GM23248 (cell line): ENCODE data around the gene ACSF3. TPM values are rescaled to one million over a fixed set of nuclear protein-coding genes. Genes with fewer than 3 reads are reported as not detected.

Experiments used
- DNase-seq: peaks from one replicate; pipeline ENCODE4 v3.0.0-alpha.2; 2015
- H2AFZ ChIP-seq: fragments of 200-600 bp; sonication (generic); 2 replicates; pipeline ENCODE4 v1.6.1; 2016; ENCODE audit warnings: antibody characterized with exemption
- H3F3A ChIP-seq: fragments of 200-600 bp; sonication (generic); 2 replicates; pipeline ENCODE4 v1.6.1; 2016; ENCODE audit warnings: mild to moderate bottlenecking, antibody characterized with exemption, mixed run types; ENCODE audit not compliant: insufficient read depth
- H3K27ac ChIP-seq: fragments of 200-600 bp; sonication (generic); 2 replicates; pipeline ENCODE4 v1.5.1; 2016; ENCODE audit warnings: mild to moderate bottlenecking
- H3K27me3 ChIP-seq: fragments of 200-600 bp; sonication (generic); replicated peaks from 2 replicates; pipeline ENCODE4 v1.6.1; 2016; ENCODE audit warnings: mild to moderate bottlenecking; ENCODE audit not compliant: insufficient read depth
- H3K36me3 ChIP-seq: fragments of 200-600 bp; sonication (generic); 2 replicates; pipeline ENCODE4 v1.6.1; 2016; ENCODE audit warnings: low read depth, mild to moderate bottlenecking
- H3K4me1 ChIP-seq: fragments of 200-600 bp; sonication (generic); 2 replicates; pipeline ENCODE4 v1.6.1; 2016; ENCODE audit warnings: mild to moderate bottlenecking; ENCODE audit not compliant: insufficient read depth
- H3K4me2 ChIP-seq: fragments of 200-600 bp; sonication (generic); one replicate; pipeline ENCODE4 v1.6.1; 2016; ENCODE audit warnings: mild to moderate bottlenecking; ENCODE audit not compliant: unreplicated experiment
- H3K4me3 ChIP-seq: fragments of 200-600 bp; sonication (generic); 2 replicates; pipeline ENCODE4 v1.5.1; 2016; ENCODE audit warnings: mild to moderate bottlenecking
- H3K79me2 ChIP-seq: fragments of 200-600 bp; sonication (generic); 2 replicates; pipeline ENCODE4 v1.6.1; 2016; ENCODE audit warnings: mild to moderate bottlenecking; ENCODE audit not compliant: insufficient read depth
- H3K9ac ChIP-seq: fragments of 200-600 bp; sonication (generic); 2 replicates; pipeline ENCODE4 v1.6.1; 2016; ENCODE audit warnings: mild to moderate bottlenecking
- H3K9me2 ChIP-seq: fragments of 200-600 bp; sonication (generic); 2 replicates; pipeline ENCODE4 v1.6.1; 2016; ENCODE audit warnings: mixed run types, mild to moderate bottlenecking, moderate library complexity; ENCODE audit not compliant: insufficient read depth
- H3K9me3 ChIP-seq: fragments of 200-600 bp; sonication (generic); one replicate; pipeline ENCODE4 v1.6.1; 2017; ENCODE audit warnings: low read depth
- H4K20me1 ChIP-seq: fragments of 200-600 bp; sonication (generic); 2 replicates; pipeline ENCODE4 v1.6.0; 2016; ENCODE audit not compliant: insufficient read depth
- EZH2 ChIP-seq: fragments of 200-600 bp; sonication (generic); IDR thresholded peaks from 2 replicates; pipeline ENCODE4 v1.6.1; 2018; ENCODE audit warnings: antibody characterized with exemption, mild to moderate bottlenecking; ENCODE audit not compliant: insufficient read depth, poor library complexity, severe bottlenecking
- EZH2phosphoT487 ChIP-seq: fragments of 200-600 bp; sonication (generic); IDR thresholded peaks from 2 replicates; pipeline ENCODE4 v1.6.1; 2018; ENCODE audit warnings: antibody characterized with exemption, moderate library complexity, mild to moderate bottlenecking, low read depth; ENCODE audit not compliant: insufficient read depth
- WGBS, 2 experiments: methylation state at CpG; one replicate each; pipeline ENCODE4 v1.1.6; 2015 to 2017; ENCODE audit warnings: low lambda C conversion rate in 2 of 2, low coverage in 1 of 2; ENCODE audit errors: missing lambda C conversion rate in 2 of 2; 5-methylcytosine and 5-hydroxymethylcytosine counted together
- in situ Hi-C: fragments of 300-500 bp; cut with MboI; formaldehyde crosslinking; loops from 2 replicates; pipeline ENCODE4 v1.15.0; 2020
- polyA plus RNA-seq: library from polyadenylated mRNA; unstranded; fragments of >200 nt; fragmentation: Nextera tagmentation; extraction: Ambion mirVana; gene quantifications from 2 replicates; pipeline ENCODE4 v1.2.1, GENCODE V29; 2016
- total RNA-seq: library from RNA; depleted of rRNA; stranded (reverse); fragments of >200 nt; shearing (Covaris generic); gene quantifications from 2 replicates; pipeline ENCODE4 v1.2.3, GENCODE V29; 2014

The ACSF3 gene
- total and polyA plus RNA-seq, 2 experiments from 2014 or later: 15.9 to 17.1 TPM

- peak overlapping the region; percentile 23; the same call in 1 of the 2 replicates for H3K27ac ChIP-seq
- no peaks in the 10 kb centered on the region for H4K20me1 ChIP-seq
- H3K9ac ChIP-seq: peak overlapping the region; percentile 34; the same call in 1 of the 2 replicates
- no peak overlapping the region for H3K4me2 ChIP-seq
- H3K4me1 ChIP-seq: peaks cover 12% of the 10 kb centered on the region
- no peaks in the 10 kb centered on the region for H3K79me2 ChIP-seq
- no peaks in the 10 kb centered on the region for H3K27me3 ChIP-seq
- H3K4me3 ChIP-seq: no peak overlapping the region
- H3K36me3 ChIP-seq: no peaks in the 10 kb centered on the region
- peak; percentile 41 for DNase-seq
- in situ Hi-C loops: no loop called here
- no peak overlapping the region for H2AFZ ChIP-seq
- TF ChIP-seq EZH2 (no peak), EZH2phosphoT487 (no peak)
- H3F3A ChIP-seq: peaks cover 20% of the 10 kb centered on the region
- no peaks in the 10 kb centered on the region for H3K9me3 ChIP-seq
- WGBS, 2 experiments: 46 to 54% methylated on average over 24 of the region's 24 CpGs
- no peaks in the 10 kb centered on the region for H3K9me2 ChIP-seq
Measured at GRCh38 chr16:89155851-89156739, 62.4 kb downstream of the ACSF3 start.

GRCh38 chr16:89156740-89157645 lies 63.3 kb downstream of the ACSF3 start:
- Histone ChIP-seq H3K9ac (no peak overlapping the region), H2AFZ (no peak overlapping the region), H3K9me2 (no peaks in the 10 kb centered on the region), H3K4me1 (peaks cover 12% of the 10 kb centered on the region), H3K36me3 (no peaks in the 10 kb centered on the region), H3K27ac (no peak overlapping the region), H3F3A (peaks cover 20% of the 10 kb centered on the region), H3K79me2 (no peaks in the 10 kb centered on the region), H4K20me1 (no peaks in the 10 kb centered on the region), H3K9me3 (no peaks in the 10 kb centered on the region), H3K4me3 (no peak overlapping the region), H3K4me2 (no peak overlapping the region), H3K27me3 (no peaks in the 10 kb centered on the region)
- WGBS, 2 experiments: 62 to 65% methylated on average over 23 to 26 of the region's 26 CpGs
- no peak for DNase-seq
- TF ChIP-seq EZH2 (no peak), EZH2phosphoT487 (no peak)
- in situ Hi-C loops: no loop called here

- H3K36me3 ChIP-seq: no peaks in the 10 kb centered on the region
- no peaks in the 10 kb centered on the region for H3K27me3 ChIP-seq
- DNase-seq: no peak
- H3K4me2 ChIP-seq: no peak overlapping the region
- no peaks in the 10 kb centered on the region for H3K9me2 ChIP-seq
- no peak overlapping the region for H3K9ac ChIP-seq
- H3F3A ChIP-seq: peaks cover 20% of the 10 kb centered on the region
- peaks cover 12% of the 10 kb centered on the region for H3K4me1 ChIP-seq
- H2AFZ ChIP-seq: no peak overlapping the region
- in situ Hi-C loops: no loop called here
- WGBS, 2 experiments: 67 to 69% methylated on average over 12 of the region's 12 CpGs
- no peaks in the 10 kb centered on the region for H3K79me2 ChIP-seq
- H4K20me1 ChIP-seq: no peaks in the 10 kb centered on the region
- H3K9me3 ChIP-seq: no peaks in the 10 kb centered on the region
- TF ChIP-seq EZH2phosphoT487: no peak
- TF ChIP-seq EZH2: no peak
- H3K4me3 ChIP-seq: no peak overlapping the region
- no peak overlapping the region for H3K27ac ChIP-seq
Measured at GRCh38 chr16:89157778-89158177, 64.1 kb downstream of the ACSF3 start.

- H3K36me3 ChIP-seq: no peaks in the 10 kb centered on the region
- H3F3A ChIP-seq: peaks cover 20% of the 10 kb centered on the region
- H3K4me1 ChIP-seq: peaks cover 12% of the 10 kb centered on the region
- DNase-seq: no peak
- H2AFZ ChIP-seq: no peak overlapping the region
- 84 to 87% methylated on average over 43 to 45 of the region's 48 CpGs for WGBS, 2 experiments
- H3K79me2 ChIP-seq: no peaks in the 10 kb centered on the region
- H3K4me2 ChIP-seq: no peak overlapping the region
- in situ Hi-C loops: no loop called here
- no peaks in the 10 kb centered on the region for H4K20me1 ChIP-seq
- no peaks in the 10 kb centered on the region for H3K27me3 ChIP-seq
- H3K9me3 ChIP-seq: no peaks in the 10 kb centered on the region
- H3K9ac ChIP-seq: no peak overlapping the region
- no peak for TF ChIP-seq EZH2phosphoT487
- no peak for TF ChIP-seq EZH2
- H3K27ac ChIP-seq: no peak overlapping the region
- H3K4me3 ChIP-seq: no peak overlapping the region
- no peaks in the 10 kb centered on the region for H3K9me2 ChIP-seq
Measured at GRCh38 chr16:89159066-89159849, 65.6 kb downstream of the ACSF3 start.
